DOHH2 (cell line): Measurements from ENCODE around the gene CD274.
"Not testable (repeated sequence)": the region's sequence is repeated elsewhere in the genome, so short reads cannot be mapped to it uniquely, and the experiment has no call there.

Experiments used
- H3F3A ChIP-seq: fragments of 200-600 bp; sonication (generic), shearing (Covaris generic); 2 replicates; pipeline ENCODE4 v1.6.0; 2016; ENCODE audit warnings: antibody characterized with exemption, mild to moderate bottlenecking; ENCODE audit not compliant: control insufficient read depth, insufficient read depth
- H3K27ac ChIP-seq: fragments of 200-600 bp; sonication (generic); 2 replicates; pipeline ENCODE4 v1.5.1; 2014; ENCODE audit warnings: low read depth, mild to moderate bottlenecking, low read length, moderate library complexity
- H3K27me3 ChIP-seq: fragments of 200-600 bp; sonication (generic); 2 replicates; pipeline ENCODE4 v1.6.1; 2014; ENCODE audit warnings: mild to moderate bottlenecking, low read length, mixed read lengths; ENCODE audit not compliant: control insufficient read depth
- H3K36me3 ChIP-seq: fragments of 200-600 bp; sonication (generic); 2 replicates; pipeline ENCODE4 v1.6.1; 2014; ENCODE audit warnings: mild to moderate bottlenecking, low read length, moderate library complexity, mixed read lengths; ENCODE audit not compliant: control insufficient read depth
- H3K4me1 ChIP-seq: fragments of 200-600 bp; sonication (generic); 2 replicates; pipeline ENCODE4 v1.6.1; 2014; ENCODE audit warnings: mild to moderate bottlenecking, low read length, mixed read lengths; ENCODE audit not compliant: control insufficient read depth
- H3K4me2 ChIP-seq: fragments of 200-600 bp; sonication (generic); 2 replicates; pipeline ENCODE4 v1.6.0; 2014; ENCODE audit warnings: mild to moderate bottlenecking, low read length, moderate library complexity
- H3K4me3 ChIP-seq: fragments of 200-600 bp; sonication (generic); 2 replicates; pipeline ENCODE4 v1.5.1; 2014; ENCODE audit warnings: mild to moderate bottlenecking, low read length, mixed read lengths
- H3K79me2 ChIP-seq: fragments of 200-600 bp; sonication (generic); 2 replicates; pipeline ENCODE4 v1.6.1; 2014; ENCODE audit warnings: mild to moderate bottlenecking, low read length, mixed read lengths; ENCODE audit not compliant: control insufficient read depth
- H3K9me2 ChIP-seq: fragments of 200-600 bp; sonication (generic); replicated peaks from 2 replicates; pipeline ENCODE4 v1.6.1; 2014; ENCODE audit warnings: mild to moderate bottlenecking, low read length, mixed read lengths; ENCODE audit not compliant: control insufficient read depth
- H3K9me3 ChIP-seq: fragments of 200-600 bp; sonication (generic); 2 replicates; pipeline ENCODE4 v1.6.1; 2014; ENCODE audit warnings: antibody characterized with exemption, low read length, mixed read lengths; ENCODE audit not compliant: control insufficient read depth, insufficient read depth
- H4K20me1 ChIP-seq: fragments of 200-600 bp; sonication (generic); 2 replicates; pipeline ENCODE4 v1.6.0; 2014; ENCODE audit warnings: low read depth, mild to moderate bottlenecking, antibody characterized with exemption, low read length, moderate library complexity; ENCODE audit not compliant: control insufficient read depth, insufficient read depth
- EZH2phosphoT487 ChIP-seq: fragments of 200-600 bp; sonication (generic); IDR thresholded peaks from 2 replicates; pipeline ENCODE4 v1.6.1; 2017; ENCODE audit warnings: borderline replicate concordance, mild to moderate bottlenecking, antibody characterized with exemption, low read length, moderate library complexity, mixed read lengths
- TF ChIP-seq, protein P1 (sequence below): fragments of 200-600 bp; sonication (generic); IDR thresholded peaks from one replicate; pipeline ENCODE4 v1.5.1; 2014; ENCODE audit warnings: antibody characterized with exemption, mild to moderate bottlenecking, low read depth, low read length; ENCODE audit not compliant: poor library complexity, severe bottlenecking

Gene CD274

DNA sequence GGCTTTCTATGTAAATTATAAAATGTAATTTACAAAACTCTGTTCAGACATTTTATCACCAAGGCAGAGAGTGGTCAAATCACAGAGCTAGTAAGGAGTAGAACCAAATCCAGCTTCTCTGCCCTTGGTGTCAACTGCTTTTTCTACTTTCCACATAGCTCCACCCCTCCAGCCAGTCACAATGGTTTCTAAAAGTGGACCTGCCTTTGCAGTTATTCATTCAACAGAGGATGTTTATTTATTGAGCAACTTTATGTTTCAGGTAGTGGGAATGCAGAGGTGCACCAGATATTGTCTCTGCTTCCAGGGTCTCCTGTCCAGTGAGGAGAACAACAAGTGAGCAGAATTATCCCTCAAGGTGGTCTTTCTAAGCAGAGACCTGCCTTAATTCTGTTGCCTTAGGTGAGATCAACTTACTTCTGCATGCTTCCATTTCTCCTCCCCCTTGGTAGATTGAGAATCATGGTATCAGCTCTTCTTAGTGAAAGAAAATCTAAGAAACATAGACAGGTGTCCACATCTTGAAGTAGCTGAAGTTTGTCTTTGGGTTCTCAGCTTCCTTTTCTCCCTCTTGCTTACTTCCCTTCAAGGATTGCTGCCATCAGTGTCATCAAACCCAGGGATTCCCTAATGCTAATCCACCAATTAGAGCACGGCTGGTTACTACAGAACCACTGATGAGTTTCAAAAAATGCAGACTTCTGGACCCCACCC is 42.8 kb downstream of the CD274 start:
- TF ChIP-seq, protein P1, sequence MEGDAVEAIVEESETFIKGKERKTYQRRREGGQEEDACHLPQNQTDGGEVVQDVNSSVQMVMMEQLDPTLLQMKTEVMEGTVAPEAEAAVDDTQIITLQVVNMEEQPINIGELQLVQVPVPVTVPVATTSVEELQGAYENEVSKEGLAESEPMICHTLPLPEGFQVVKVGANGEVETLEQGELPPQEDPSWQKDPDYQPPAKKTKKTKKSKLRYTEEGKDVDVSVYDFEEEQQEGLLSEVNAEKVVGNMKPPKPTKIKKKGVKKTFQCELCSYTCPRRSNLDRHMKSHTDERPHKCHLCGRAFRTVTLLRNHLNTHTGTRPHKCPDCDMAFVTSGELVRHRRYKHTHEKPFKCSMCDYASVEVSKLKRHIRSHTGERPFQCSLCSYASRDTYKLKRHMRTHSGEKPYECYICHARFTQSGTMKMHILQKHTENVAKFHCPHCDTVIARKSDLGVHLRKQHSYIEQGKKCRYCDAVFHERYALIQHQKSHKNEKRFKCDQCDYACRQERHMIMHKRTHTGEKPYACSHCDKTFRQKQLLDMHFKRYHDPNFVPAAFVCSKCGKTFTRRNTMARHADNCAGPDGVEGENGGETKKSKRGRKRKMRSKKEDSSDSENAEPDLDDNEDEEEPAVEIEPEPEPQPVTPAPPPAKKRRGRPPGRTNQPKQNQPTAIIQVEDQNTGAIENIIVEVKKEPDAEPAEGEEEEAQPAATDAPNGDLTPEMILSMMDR: no peak
- TF ChIP-seq EZH2phosphoT487: no peak
- no peaks in the 10 kb centered on the region for H3K36me3 ChIP-seq
- H3K4me2 ChIP-seq: no peak overlapping the region
- H3K4me1 ChIP-seq: peaks cover 3% of the 10 kb centered on the region; the same call in 1 of the 2 replicates
- no peaks in the 10 kb centered on the region for H3K9me2 ChIP-seq
- no peaks in the 10 kb centered on the region for H3F3A ChIP-seq
- H3K4me3 ChIP-seq: no peak overlapping the region
- H4K20me1 ChIP-seq: no peaks in the 10 kb centered on the region
- no peaks in the 10 kb centered on the region for H3K27me3 ChIP-seq
- H3K27ac ChIP-seq: no peak overlapping the region
- H3K79me2 ChIP-seq: no peaks in the 10 kb centered on the region
- H3K9me3 ChIP-seq: no peaks in the 10 kb centered on the region

DNA sequence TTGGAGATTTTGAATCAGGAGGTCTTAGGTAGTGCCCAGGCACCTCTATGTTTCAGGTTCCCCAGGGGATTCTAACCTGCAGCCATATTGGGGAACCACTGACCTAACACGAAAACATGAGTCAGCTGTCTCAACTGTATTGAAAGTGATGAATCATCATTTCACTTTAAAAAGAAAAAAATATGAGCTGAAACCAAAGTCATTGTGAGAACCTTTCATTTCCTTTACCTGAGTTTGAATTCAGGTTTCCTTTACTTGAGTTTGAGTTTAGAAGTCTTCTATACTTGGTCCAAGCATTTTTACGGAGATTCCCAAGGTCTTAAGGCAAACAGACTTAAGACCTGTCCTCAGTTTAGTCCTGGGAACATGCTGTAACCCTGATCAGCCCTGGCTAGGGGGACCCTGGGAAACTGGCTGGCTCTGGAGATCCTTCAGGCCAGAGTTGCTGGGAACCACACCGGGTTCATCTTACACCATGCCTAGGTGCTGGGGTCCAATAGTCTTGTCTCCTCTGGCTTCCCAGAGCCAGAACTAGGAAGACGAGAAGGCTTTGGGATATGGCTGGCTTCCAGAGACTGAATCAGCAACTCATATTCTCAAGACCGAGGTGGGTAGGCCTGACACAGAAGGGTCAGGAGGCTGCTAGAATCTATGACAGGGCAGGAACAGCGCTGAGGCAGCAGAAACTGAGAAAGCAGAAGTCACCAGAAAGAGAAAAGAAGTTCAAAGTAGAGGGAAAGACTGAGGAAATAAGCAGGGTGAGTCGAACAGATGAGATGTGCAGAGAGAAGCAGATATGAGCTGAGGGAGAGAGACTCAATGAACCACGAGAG is 43.6 kb downstream of the CD274 start:
- no peak overlapping the region for H3K4me2 ChIP-seq
- H4K20me1 ChIP-seq: no peaks in the 10 kb centered on the region
- no peak overlapping the region for H3K4me3 ChIP-seq
- no peaks in the 10 kb centered on the region for H3F3A ChIP-seq
- no peak overlapping the region for H3K27ac ChIP-seq
- H3K27me3 ChIP-seq: no peaks in the 10 kb centered on the region
- H3K79me2 ChIP-seq: no peaks in the 10 kb centered on the region
- TF ChIP-seq, protein P1: no peak
- no peak for TF ChIP-seq EZH2phosphoT487
- H3K9me3 ChIP-seq: no peaks in the 10 kb centered on the region
- H3K36me3 ChIP-seq: no peaks in the 10 kb centered on the region
- H3K9me2 ChIP-seq: no peaks in the 10 kb centered on the region
- H3K4me1 ChIP-seq: peaks cover 3% of the 10 kb centered on the region; the same call in 1 of the 2 replicates

DNA sequence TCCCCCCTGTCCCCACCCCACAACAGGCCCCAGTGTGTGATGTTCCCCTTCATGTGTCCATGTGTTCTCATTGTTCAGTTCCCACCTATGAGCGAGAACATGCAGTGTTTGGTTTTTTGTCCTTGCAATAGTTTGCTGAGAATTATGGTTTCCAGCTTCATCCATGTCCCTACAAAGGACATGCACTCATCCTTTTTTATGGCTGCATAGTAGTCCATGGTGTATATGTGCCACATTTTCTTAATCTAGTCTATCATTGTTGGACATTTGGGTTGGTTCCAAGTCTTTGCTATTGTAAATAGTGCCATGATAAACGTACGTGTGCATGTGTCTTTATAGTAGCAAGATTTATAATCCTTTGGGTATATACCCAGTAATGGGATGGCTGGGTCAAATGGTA is 44.4 kb downstream of the CD274 start:
- not testable (repeated sequence) for H3K36me3 ChIP-seq, H3K79me2 ChIP-seq, H3K27ac ChIP-seq, H3F3A ChIP-seq, H3K9me2 ChIP-seq, H4K20me1 ChIP-seq, H3K9me3 ChIP-seq, H3K4me2 ChIP-seq, H3K4me3 ChIP-seq, H3K4me1 ChIP-seq, H3K27me3 ChIP-seq

DNA sequence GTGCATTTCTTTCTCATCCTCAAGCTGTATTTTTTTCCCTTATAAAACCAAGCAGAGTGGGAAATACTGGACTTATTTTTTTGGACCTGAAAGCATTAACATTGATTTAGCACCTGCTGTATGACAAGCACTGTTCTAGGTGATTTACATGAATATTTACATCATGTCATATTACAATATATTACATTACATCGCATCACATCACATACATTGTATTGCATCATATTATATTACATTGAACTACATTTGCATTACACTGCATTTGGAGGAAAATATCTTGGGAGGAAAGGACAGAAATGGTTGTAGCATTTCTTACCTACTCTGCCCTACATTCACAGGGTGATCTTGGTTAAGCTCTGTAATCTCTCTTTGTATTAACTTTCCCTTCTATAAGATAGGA is 48.8 kb downstream of the CD274 start:
- Histone ChIP-seq H3K27ac (no peak overlapping the region), H3K27me3 (no peaks in the 10 kb centered on the region), H3K9me2 (no peaks in the 10 kb centered on the region), H4K20me1 (no peaks in the 10 kb centered on the region), H3K79me2 (no peaks in the 10 kb centered on the region), H3K36me3 (no peaks in the 10 kb centered on the region), H3K4me3 (no peak overlapping the region), H3F3A (no peaks in the 10 kb centered on the region), H3K9me3 (no peaks in the 10 kb centered on the region), H3K4me2 (no peak overlapping the region), H3K4me1 (peaks cover under 1% of the 10 kb centered on the region; the same call in 1 of the 2 replicates)
- TF ChIP-seq EZH2phosphoT487: no peak
- TF ChIP-seq, protein P1: no peak
